OCI-LY1 (cell line): ENCODE results near the gene PDE3B.

Source experiments
- H2AFZ ChIP-seq: fragments of 200-600 bp; sonication (generic), shearing (Covaris generic); 2 replicates; pipeline ENCODE4 v1.6.0; 2014; ENCODE audit warnings: antibody characterized with exemption, mild to moderate bottlenecking, low read length
- H3F3A ChIP-seq: fragments of 200-600 bp; sonication (generic), shearing (Covaris generic); 2 replicates; pipeline ENCODE4 v1.6.0; 2014; ENCODE audit warnings: mild to moderate bottlenecking, antibody characterized with exemption, low read length, moderate library complexity; ENCODE audit not compliant: insufficient read depth
- H3K27ac ChIP-seq: fragments of 200-600 bp; sonication (generic); 2 replicates; pipeline ENCODE4 v1.5.1; 2014; ENCODE audit warnings: low read length, mixed run types, mild to moderate bottlenecking, low read depth; ENCODE audit not compliant: poor library complexity, severe bottlenecking
- H3K27me3 ChIP-seq: fragments of 200-600 bp; sonication (generic); 2 replicates; pipeline ENCODE4 v1.6.0; 2014; ENCODE audit warnings: antibody characterized with exemption, mild to moderate bottlenecking, low read length, moderate library complexity; ENCODE audit not compliant: insufficient read depth
- H3K36me3 ChIP-seq: fragments of 200-600 bp; sonication (generic); 2 replicates; pipeline ENCODE4 v1.6.1; 2014; ENCODE audit warnings: mild to moderate bottlenecking, antibody characterized with exemption, low read length, moderate library complexity, mixed read lengths; ENCODE audit not compliant: insufficient read depth
- H3K4me1 ChIP-seq: fragments of 200-600 bp; sonication (generic); 2 replicates; pipeline ENCODE4 v1.5.1; 2014; ENCODE audit warnings: mild to moderate bottlenecking, low read length, moderate library complexity; ENCODE audit not compliant: insufficient read depth, severe bottlenecking
- H3K4me2 ChIP-seq: fragments of 200-600 bp; sonication (generic), shearing (Covaris generic); 2 replicates; pipeline ENCODE4 v1.6.1; 2014; ENCODE audit warnings: low read length
- H3K4me3 ChIP-seq: fragments of 200-600 bp; sonication (generic); 2 replicates; pipeline ENCODE4 v1.5.1; 2014; ENCODE audit warnings: low read length, low read depth, mild to moderate bottlenecking, mixed read lengths; ENCODE audit not compliant: poor library complexity, severe bottlenecking
- H3K79me2 ChIP-seq: fragments of 200-600 bp; shearing (Covaris generic); 2 replicates; pipeline ENCODE4 v1.6.1; 2016; ENCODE audit warnings: mixed run types, low read length, mixed read lengths; ENCODE audit not compliant: insufficient read depth
- H3K9ac ChIP-seq: fragments of 200-600 bp; sonication (generic), shearing (Covaris generic); 2 replicates; pipeline ENCODE4 v1.6.1; 2014; ENCODE audit warnings: mild to moderate bottlenecking, low read length, mixed read lengths
- H3K9me2 ChIP-seq: fragments of 200-600 bp; sonication (generic), shearing (Covaris generic); 2 replicates; pipeline ENCODE4 v1.6.1; 2014; ENCODE audit warnings: low read depth, mild to moderate bottlenecking, low read length, mixed read lengths
- H3K9me3 ChIP-seq: fragments of 200-600 bp; shearing (Covaris generic); 2 replicates; pipeline ENCODE4 v1.6.1; 2014; ENCODE audit warnings: low read length, mixed read lengths
- H4K20me1 ChIP-seq: fragments of 200-600 bp; sonication (generic), shearing (Covaris generic); 2 replicates; pipeline ENCODE4 v1.6.0; 2016; ENCODE audit warnings: mild to moderate bottlenecking, low read length; ENCODE audit not compliant: insufficient read depth
- EZH2 ChIP-seq: fragments of 200-600 bp; sonication (generic), shearing (Covaris generic); IDR thresholded peaks from 2 replicates; pipeline ENCODE4 v1.8.0; 2017; ENCODE audit warnings: borderline replicate concordance, mixed run types, mild to moderate bottlenecking, antibody characterized with exemption, low read length, moderate library complexity, mixed read lengths
- TF ChIP-seq, protein P1 (sequence below): fragments of 200-600 bp; sonication (generic), shearing (Covaris generic); IDR thresholded peaks from 2 replicates; pipeline ENCODE4 v1.5.1; 2017; ENCODE audit warnings: mild to moderate bottlenecking, antibody characterized with exemption, low read length, moderate library complexity, mixed read lengths

Gene PDE3B

GRCh38 chr11:14611939-14612338, 31.7 kb upstream of the PDE3B start:
- no peaks in the 10 kb centered on the region for H3K36me3 ChIP-seq
- no peak overlapping the region for H2AFZ ChIP-seq
- H3K4me2 ChIP-seq, result no peak overlapping the region
- H3K27ac ChIP-seq, result no peak overlapping the region
- no peaks in the 10 kb centered on the region for H3K4me1 ChIP-seq
- H3K27me3 ChIP-seq, result no peaks in the 10 kb centered on the region
- no peaks in the 10 kb centered on the region for H3K79me2 ChIP-seq
- no peaks in the 10 kb centered on the region for H4K20me1 ChIP-seq
- H3F3A ChIP-seq, result no peaks in the 10 kb centered on the region
- no peaks in the 10 kb centered on the region for H3K9me2 ChIP-seq
- H3K9ac ChIP-seq, result no peak overlapping the region
- H3K4me3 ChIP-seq, result no peak overlapping the region
- no peaks in the 10 kb centered on the region for H3K9me3 ChIP-seq
- no peak for TF ChIP-seq EZH2
- TF ChIP-seq, protein P1, sequence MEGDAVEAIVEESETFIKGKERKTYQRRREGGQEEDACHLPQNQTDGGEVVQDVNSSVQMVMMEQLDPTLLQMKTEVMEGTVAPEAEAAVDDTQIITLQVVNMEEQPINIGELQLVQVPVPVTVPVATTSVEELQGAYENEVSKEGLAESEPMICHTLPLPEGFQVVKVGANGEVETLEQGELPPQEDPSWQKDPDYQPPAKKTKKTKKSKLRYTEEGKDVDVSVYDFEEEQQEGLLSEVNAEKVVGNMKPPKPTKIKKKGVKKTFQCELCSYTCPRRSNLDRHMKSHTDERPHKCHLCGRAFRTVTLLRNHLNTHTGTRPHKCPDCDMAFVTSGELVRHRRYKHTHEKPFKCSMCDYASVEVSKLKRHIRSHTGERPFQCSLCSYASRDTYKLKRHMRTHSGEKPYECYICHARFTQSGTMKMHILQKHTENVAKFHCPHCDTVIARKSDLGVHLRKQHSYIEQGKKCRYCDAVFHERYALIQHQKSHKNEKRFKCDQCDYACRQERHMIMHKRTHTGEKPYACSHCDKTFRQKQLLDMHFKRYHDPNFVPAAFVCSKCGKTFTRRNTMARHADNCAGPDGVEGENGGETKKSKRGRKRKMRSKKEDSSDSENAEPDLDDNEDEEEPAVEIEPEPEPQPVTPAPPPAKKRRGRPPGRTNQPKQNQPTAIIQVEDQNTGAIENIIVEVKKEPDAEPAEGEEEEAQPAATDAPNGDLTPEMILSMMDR, result no peak

GRCh38 chr11:14612694-14613093, 30.9 kb upstream of the PDE3B start:
- no peaks in the 10 kb centered on the region for H3K27me3 ChIP-seq
- H2AFZ ChIP-seq, result no peak overlapping the region
- H3K27ac ChIP-seq, result no peak overlapping the region
- no peak overlapping the region for H3K9ac ChIP-seq
- H3K36me3 ChIP-seq, result no peaks in the 10 kb centered on the region
- H3K4me2 ChIP-seq, result no peak overlapping the region
- no peaks in the 10 kb centered on the region for H3K79me2 ChIP-seq
- no peaks in the 10 kb centered on the region for H3K4me1 ChIP-seq
- no peak overlapping the region for H3K4me3 ChIP-seq
- TF ChIP-seq, protein P1, result no peak
- TF ChIP-seq EZH2, result no peak
- no peaks in the 10 kb centered on the region for H4K20me1 ChIP-seq
- no peaks in the 10 kb centered on the region for H3K9me3 ChIP-seq
- no peaks in the 10 kb centered on the region for H3K9me2 ChIP-seq
- H3F3A ChIP-seq, result no peaks in the 10 kb centered on the region

DNA sequence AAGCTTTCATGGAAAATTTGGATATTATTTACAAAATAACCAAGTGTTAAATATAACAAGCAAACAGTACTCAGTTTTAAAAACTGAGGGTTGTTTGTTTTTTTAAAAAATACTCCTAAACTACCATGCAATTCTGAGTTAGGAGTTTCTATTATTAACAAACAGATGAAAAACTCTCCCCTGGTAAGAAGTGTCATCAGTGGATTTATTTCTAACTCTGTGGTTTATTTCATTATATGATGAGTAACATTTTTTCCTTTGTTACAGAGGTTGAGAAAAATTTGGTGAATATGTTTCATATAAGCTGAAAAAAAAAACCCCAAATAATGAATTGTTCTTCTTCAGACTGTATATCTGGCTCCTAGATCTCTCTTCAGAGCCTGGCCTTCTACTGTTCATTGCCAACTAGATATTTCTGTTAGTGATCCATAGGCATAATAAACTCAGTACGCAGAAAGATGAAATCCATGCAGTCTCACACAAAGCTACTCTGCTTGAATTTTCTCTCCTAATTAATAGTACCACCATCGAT, 29.4 kb upstream of the PDE3B start:
- Histone ChIP-seq H3K4me2 (no peak overlapping the region), H3F3A (no peaks in the 10 kb centered on the region), H3K27me3 (no peaks in the 10 kb centered on the region), H2AFZ (no peak overlapping the region), H3K79me2 (no peaks in the 10 kb centered on the region), H3K9me3 (no peaks in the 10 kb centered on the region), H3K4me3 (no peak overlapping the region), H3K9ac (no peak overlapping the region), H3K4me1 (no peaks in the 10 kb centered on the region), H3K27ac (no peak overlapping the region), H4K20me1 (no peaks in the 10 kb centered on the region), H3K9me2 (no peaks in the 10 kb centered on the region), H3K36me3 (no peaks in the 10 kb centered on the region)
- no peak for TF ChIP-seq EZH2
- TF ChIP-seq, protein P1, result no peak
